A673 (cell line): ENCODE data around the gene EXD2. TPM values are rescaled to one million over a fixed set of nuclear protein-coding genes. Genes with fewer than 3 reads are reported as not detected.

Source experiments
- BruUV-seq: library from RNA; stranded (reverse); fragments of 400-500 nt; replicated peaks from 2 replicates; lab custom pipeline; 2021; lab: Mats Ljungman, UMichigan
- CTCF ChIA-PET: fragments of 300-600 bp; sonication (Branson Sonifier 250); formaldehyde crosslinking; loops from one replicate; lab custom pipeline; 2022; ENCODE audit warnings: antibody characterized with exemption; lab: Charles Lee
- POLR2A ChIA-PET: fragments of 300-600 bp; sonication (Branson Sonifier 250); formaldehyde crosslinking; loops from one replicate; lab custom pipeline; 2022; ENCODE audit warnings: antibody characterized with exemption; ENCODE audit not compliant: low non-redundant PET; lab: Charles Lee
- DNase-seq: peaks from one replicate; pipeline ENCODE4 v3.0.0-alpha.2; 2015; ENCODE audit warnings: low spot score
- H3K27ac ChIP-seq: fragments of 200-600 bp; sonication (generic); 2 replicates; pipeline ENCODE4 v1.5.1; 2016; ENCODE audit warnings: mixed run types, low read depth, mild to moderate bottlenecking, mixed read lengths, antibody characterized with exemption, low read length; ENCODE audit not compliant: poor library complexity, severe bottlenecking
- H3K27me3 ChIP-seq: fragments of 200-600 bp; sonication (generic); replicated peaks from 2 replicates; pipeline ENCODE4 v1.6.1; 2017; ENCODE audit warnings: mixed run types, low read depth, mild to moderate bottlenecking, mixed read lengths, antibody characterized with exemption, low read length; ENCODE audit not compliant: insufficient read depth, poor library complexity
- H3K36me3 ChIP-seq: fragments of 200-600 bp; sonication (generic); 2 replicates; pipeline ENCODE4 v1.6.1; 2016; ENCODE audit warnings: mixed run types, mild to moderate bottlenecking, mixed read lengths, antibody characterized with exemption, low read length; ENCODE audit not compliant: insufficient read depth, poor library complexity, severe bottlenecking
- H3K4me1 ChIP-seq: fragments of 200-600 bp; sonication (generic); 2 replicates; pipeline ENCODE4 v1.6.1; 2017; ENCODE audit warnings: mixed run types, mild to moderate bottlenecking, mixed read lengths, antibody characterized with exemption, low read length; ENCODE audit not compliant: insufficient read depth, poor library complexity, severe bottlenecking
- H3K4me3 ChIP-seq: fragments of 200-600 bp; sonication (generic); 2 replicates; pipeline ENCODE4 v1.5.1; 2016; ENCODE audit warnings: low read depth, mixed run types, mild to moderate bottlenecking, mixed read lengths, low read length; ENCODE audit not compliant: poor library complexity, severe bottlenecking
- H3K9me3 ChIP-seq: fragments of 200-600 bp; sonication (generic); 2 replicates; pipeline ENCODE4 v1.6.1; 2016; ENCODE audit warnings: mixed run types, low read depth, mild to moderate bottlenecking, mixed read lengths, antibody characterized with exemption, low read length; ENCODE audit not compliant: poor library complexity, severe bottlenecking
- EZH2 ChIP-seq: fragments of 200-600 bp; sonication (generic); IDR thresholded peaks from 2 replicates; pipeline ENCODE4 v1.6.1; 2017; ENCODE audit warnings: borderline replicate concordance, low read depth, mild to moderate bottlenecking, mixed read lengths, antibody characterized with exemption, low read length; ENCODE audit not compliant: poor library complexity, severe bottlenecking
- intact Hi-C: fragments of 100-400 bp; cut with micrococcal nuclease; formaldehyde crosslinking; loops from one replicate; pipeline ENCODE4 v1.10.0; 2022; ENCODE audit not compliant: unreplicated experiment
- total RNA-seq: library from RNA; stranded (reverse); gene quantifications from 2 replicates; pipeline ENCODE4 v1.2.3, GENCODE V29; 2021
- TF ChIP-seq, protein P1 (sequence below): fragments of 300-800, 200-600 bp; sonication (generic); conservative IDR thresholded peaks from 2 replicates; pipeline ENCODE4 v1.5.1; 2017; ENCODE audit warnings: low read depth, mild to moderate bottlenecking, antibody characterized with exemption, low read length, moderate library complexity, mixed read lengths

Gene EXD2
- total RNA-seq, 1 experiment from 2014 or later = 8.1 TPM

DNA sequence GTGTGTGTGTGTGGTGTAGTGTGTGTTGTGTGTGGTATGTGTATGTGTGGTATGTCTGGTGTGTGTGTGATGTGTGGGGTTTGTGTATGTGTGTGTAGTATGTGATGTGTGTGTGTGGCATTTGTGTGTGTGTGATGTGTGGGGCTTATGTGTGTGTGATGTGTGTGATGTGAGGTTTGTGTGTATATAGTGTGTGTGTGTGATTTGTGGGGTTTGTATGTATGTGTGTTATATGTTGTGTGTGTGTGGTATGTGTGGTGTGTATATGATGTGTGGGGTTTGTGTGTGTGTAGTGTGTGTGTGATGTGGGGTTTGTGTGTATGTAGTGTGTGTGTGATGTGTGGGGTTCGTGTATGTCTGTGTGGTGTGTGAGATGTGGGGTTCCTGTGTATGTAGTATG is 78.1 kb downstream of the EXD2 start:
- no peak for DNase-seq
- H3K27ac ChIP-seq = no peak overlapping the region
- H3K4me1 ChIP-seq = no peaks in the 10 kb centered on the region
- ChIA-PET CTCF (no interaction called here), POLR2A (no interaction called here)
- H3K36me3 ChIP-seq = no peaks in the 10 kb centered on the region
- TF ChIP-seq, protein P1, sequence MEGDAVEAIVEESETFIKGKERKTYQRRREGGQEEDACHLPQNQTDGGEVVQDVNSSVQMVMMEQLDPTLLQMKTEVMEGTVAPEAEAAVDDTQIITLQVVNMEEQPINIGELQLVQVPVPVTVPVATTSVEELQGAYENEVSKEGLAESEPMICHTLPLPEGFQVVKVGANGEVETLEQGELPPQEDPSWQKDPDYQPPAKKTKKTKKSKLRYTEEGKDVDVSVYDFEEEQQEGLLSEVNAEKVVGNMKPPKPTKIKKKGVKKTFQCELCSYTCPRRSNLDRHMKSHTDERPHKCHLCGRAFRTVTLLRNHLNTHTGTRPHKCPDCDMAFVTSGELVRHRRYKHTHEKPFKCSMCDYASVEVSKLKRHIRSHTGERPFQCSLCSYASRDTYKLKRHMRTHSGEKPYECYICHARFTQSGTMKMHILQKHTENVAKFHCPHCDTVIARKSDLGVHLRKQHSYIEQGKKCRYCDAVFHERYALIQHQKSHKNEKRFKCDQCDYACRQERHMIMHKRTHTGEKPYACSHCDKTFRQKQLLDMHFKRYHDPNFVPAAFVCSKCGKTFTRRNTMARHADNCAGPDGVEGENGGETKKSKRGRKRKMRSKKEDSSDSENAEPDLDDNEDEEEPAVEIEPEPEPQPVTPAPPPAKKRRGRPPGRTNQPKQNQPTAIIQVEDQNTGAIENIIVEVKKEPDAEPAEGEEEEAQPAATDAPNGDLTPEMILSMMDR = no peak
- TF ChIP-seq EZH2 = no peak
- intact Hi-C loops = no loop called here
- no peaks in the 10 kb centered on the region for H3K27me3 ChIP-seq
- no TSS peak for BruUV-seq
- no peak overlapping the region for H3K4me3 ChIP-seq
- no peaks in the 10 kb centered on the region for H3K9me3 ChIP-seq

DNA sequence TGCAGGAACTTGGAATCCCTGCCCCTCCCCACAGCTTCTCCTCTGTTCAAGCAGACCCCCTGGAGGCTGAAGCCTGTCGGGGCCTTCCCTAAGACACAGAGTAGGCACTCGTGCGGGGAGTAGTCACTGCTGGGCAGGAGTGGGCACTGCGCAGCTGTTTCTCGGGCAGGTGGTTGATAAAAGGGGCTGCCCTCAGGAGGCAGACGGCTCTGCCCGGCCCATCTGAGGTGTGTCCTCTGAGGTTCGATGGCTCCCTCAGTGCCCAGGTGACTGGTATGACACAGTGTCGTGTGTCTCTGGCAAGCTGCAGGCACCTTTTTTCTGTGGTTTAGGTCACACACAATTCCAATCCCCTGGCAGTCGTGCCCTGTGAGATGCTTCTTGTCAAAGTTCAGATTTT is 78.8 kb downstream of the EXD2 start:
- Histone ChIP-seq H3K27me3 (no peaks in the 10 kb centered on the region), H3K36me3 (no peaks in the 10 kb centered on the region), H3K4me3 (no peak overlapping the region), H3K4me1 (no peaks in the 10 kb centered on the region), H3K27ac (no peak overlapping the region), H3K9me3 (no peaks in the 10 kb centered on the region)
- no peak for DNase-seq
- no TSS peak for BruUV-seq
- TF ChIP-seq, protein P1 = no peak
- no peak for TF ChIP-seq EZH2
- intact Hi-C loops = no loop called here
- CTCF ChIA-PET = no interaction called here
- POLR2A ChIA-PET = no interaction called here

DNA sequence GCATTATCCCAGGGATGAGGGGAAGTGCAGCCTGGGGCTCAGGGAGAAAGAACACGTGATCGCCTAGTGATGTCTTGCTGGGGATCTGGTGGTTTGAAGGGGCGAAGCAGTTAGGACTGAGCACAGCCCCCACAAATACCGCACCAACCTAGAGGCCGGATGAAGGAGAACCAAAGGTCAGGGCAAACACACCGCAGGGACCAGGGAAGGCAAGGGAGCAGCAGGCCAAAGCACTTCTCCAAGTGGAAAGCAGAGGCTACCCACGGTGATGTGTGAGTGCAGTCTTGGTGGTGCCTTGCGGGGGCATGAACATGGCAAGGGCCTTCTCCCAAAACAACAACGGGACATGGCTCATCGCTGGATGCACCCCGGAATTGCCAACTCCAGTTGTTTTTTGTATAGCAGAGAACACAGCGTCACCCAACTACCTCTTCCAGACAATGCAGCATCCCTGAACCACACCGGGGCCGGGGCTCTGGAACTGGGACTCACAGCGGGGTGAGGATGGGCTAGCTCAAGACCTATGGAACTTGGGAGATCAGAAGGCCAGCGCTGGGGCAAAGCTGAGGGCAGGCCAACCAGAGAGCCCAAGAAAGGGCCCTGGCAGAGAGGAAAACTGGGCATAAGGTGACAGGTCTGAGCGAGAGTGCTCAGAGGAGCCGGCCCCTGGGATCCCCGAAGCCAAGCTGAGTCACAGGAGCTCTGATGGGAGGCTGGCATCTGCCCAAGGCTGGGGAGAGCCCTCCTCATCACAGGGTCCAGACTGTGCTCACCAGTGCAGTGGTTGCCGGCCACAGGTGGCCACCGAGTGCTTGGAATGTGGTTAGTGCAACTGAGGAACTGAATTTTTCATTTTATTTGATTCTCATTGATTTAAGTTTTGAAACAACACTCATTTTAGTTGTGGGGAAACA is 79.8 kb downstream of the EXD2 start:
- no peak for DNase-seq
- Histone ChIP-seq H3K4me1 (no peaks in the 10 kb centered on the region), H3K27ac (no peak overlapping the region), H3K4me3 (no peak overlapping the region), H3K9me3 (no peaks in the 10 kb centered on the region), H3K36me3 (no peaks in the 10 kb centered on the region), H3K27me3 (no peaks in the 10 kb centered on the region)
- POLR2A ChIA-PET = no interaction called here
- CTCF ChIA-PET = no interaction called here
- TF ChIP-seq EZH2 = no peak
- TF ChIP-seq, protein P1 = no peak
- intact Hi-C loops = no loop called here
- no TSS peak for BruUV-seq
